HepG2 (cell line): ENCODE measurements around the gene SMAD2. TPM values are rescaled to one million over a fixed set of nuclear protein-coding genes. Genes with fewer than 3 reads are reported as not detected.
A peak's percentile ranks its signal among the peaks of the same experiment; 100 is the strongest.

Experiments used
- BCL6 ChIP-seq: IDR thresholded peaks from 2 replicates; pipeline ENCODE4 v1.6.1; 2016; ENCODE audit warnings: missing genetic modification reagents, missing compliant biosample characterization
- CENPT ChIP-seq: sonication (generic); formaldehyde crosslinking; IDR thresholded peaks from 2 replicates; pipeline ENCODE4 v1.8.0; 2022; ENCODE audit warnings: low read depth, mild to moderate bottlenecking, moderate library complexity, missing genetic modification reagents
- DBP ChIP-seq: sonication (generic); formaldehyde crosslinking; IDR thresholded peaks from 2 replicates; pipeline ENCODE4 v1.4.0; 2020; ENCODE audit warnings: missing genetic modification reagents; ENCODE audit errors: not compliant biosample characterization
- ETS1 ChIP-seq: sonication (generic); formaldehyde crosslinking; IDR thresholded peaks from 2 replicates; pipeline ENCODE4 v1.4.0; 2020; ENCODE audit warnings: missing genetic modification reagents
- EZH2 ChIP-seq: conservative IDR thresholded peaks from 2 replicates; pipeline ENCODE4 v1.6.1; 2012; ENCODE audit warnings: mild to moderate bottlenecking, low read depth, low read length, moderate library complexity
- IKZF4 ChIP-seq: sonication (generic); formaldehyde crosslinking; IDR thresholded peaks from 2 replicates; pipeline ENCODE4 v1.5.1; 2020; ENCODE audit warnings: borderline replicate concordance, mild to moderate bottlenecking, low read depth, missing genetic modification reagents; ENCODE audit errors: not compliant biosample characterization
- KMT2A ChIP-seq: sonication (generic); formaldehyde crosslinking; IDR thresholded peaks from 2 replicates; pipeline ENCODE4 v1.4.0; 2020; ENCODE audit warnings: missing genetic modification reagents
- MYNN ChIP-seq: sonication (generic); formaldehyde crosslinking; IDR thresholded peaks from 2 replicates; pipeline ENCODE4 v1.4.0; 2020; ENCODE audit warnings: mild to moderate bottlenecking, low read depth, missing genetic modification reagents
- NFATC3 ChIP-seq: sonication (generic); formaldehyde crosslinking; IDR thresholded peaks from 2 replicates; pipeline ENCODE4 v1.5.1; 2020; ENCODE audit warnings: mild to moderate bottlenecking, missing genetic modification reagents
- RBM22 ChIP-seq: fragments of 200-400 bp; formaldehyde crosslinking; optimal IDR thresholded peaks from 2 replicates; pipeline ENCODE3; 2017; ENCODE audit warnings: mild to moderate bottlenecking, low read length, moderate library complexity
- THAP9 ChIP-seq: sonication (generic); formaldehyde crosslinking; IDR thresholded peaks from 2 replicates; pipeline ENCODE4; 2020; ENCODE audit warnings: missing genetic modification reagents, mild to moderate bottlenecking, borderline replicate concordance
- TRAFD1 ChIP-seq: sonication (generic); formaldehyde crosslinking; IDR thresholded peaks from 2 replicates; pipeline ENCODE4 v1.5.1; 2020; ENCODE audit warnings: missing genetic modification reagents, mild to moderate bottlenecking, borderline replicate concordance
- ZFP91 ChIP-seq: sonication (generic); formaldehyde crosslinking; IDR thresholded peaks from 2 replicates; pipeline ENCODE4 v1.9.0; 2022; ENCODE audit warnings: missing genetic modification reagents, mild to moderate bottlenecking, borderline replicate concordance
- ZMYM4 ChIP-seq: sonication (generic); formaldehyde crosslinking; IDR thresholded peaks from 2 replicates; pipeline ENCODE4 v1.8.1; 2023; ENCODE audit warnings: mild to moderate bottlenecking, missing genetic modification reagents
- ZNF383 ChIP-seq: sonication (generic); formaldehyde crosslinking; IDR thresholded peaks from 2 replicates; pipeline ENCODE4 v1.4.0; 2020; ENCODE audit warnings: missing genetic modification reagents, mild to moderate bottlenecking, borderline replicate concordance
- ZNF460 ChIP-seq: sonication (generic); formaldehyde crosslinking; IDR thresholded peaks from 2 replicates; pipeline ENCODE4 v1.5.1; 2020; ENCODE audit warnings: missing genetic modification reagents, mild to moderate bottlenecking, borderline replicate concordance
- ZNF556 ChIP-seq: sonication (generic); formaldehyde crosslinking; IDR thresholded peaks from 2 replicates; pipeline ENCODE4 v1.4.0; 2020; ENCODE audit warnings: mild to moderate bottlenecking, missing genetic modification reagents, borderline replicate concordance
- ZNF740 ChIP-seq: sonication (generic); formaldehyde crosslinking; IDR thresholded peaks from 2 replicates; pipeline ENCODE4 v1.4.0; 2020; ENCODE audit warnings: missing genetic modification reagents
- ZNF879 ChIP-seq: sonication (generic); formaldehyde crosslinking; IDR thresholded peaks from 2 replicates; pipeline ENCODE4 v1.8.1; 2023; ENCODE audit warnings: missing genetic modification reagents
- polyA plus RNA-seq, 8 experiments: library from polyadenylated mRNA; depleted of rRNA in 3 of 8; stranded (reverse) in 7 of 8; unstranded in 1 of 8; fragments of >200 nt; fragmentation: Illumina TruSeq in 4 of 8; extraction: Trizol in 4 of 8; gene quantifications; 2 replicates each; pipeline versions ENCODE4 v1.2.1 to v1.2.3, GENCODE V29; 2011 to 2016; ENCODE audit warnings: low read depth in 4 of 8, missing spikeins in 1 of 8, mixed read lengths in 1 of 8; ENCODE audit not compliant: insufficient read depth in 1 of 8
- total RNA-seq, 5 experiments: library from RNA; depleted of rRNA; stranded (reverse); fragments of >200 nt; fragmentation: Illumina TruSeq; extraction: Trizol; gene quantifications; 2 replicates each; pipeline ENCODE4 v1.2.3, GENCODE V29; 2016; ENCODE audit warnings: low read depth in 1 of 5

The SMAD2 gene
- total and polyA plus RNA-seq, 2 of the 13 experiments (the other 11 are each of a cell fraction or from before 2014, with no cell fraction given) = 40.2 to 96.2 TPM

- no peak for TF ChIP-seq ZNF556 (CRISPR knock-in tag)
- peak; percentile 90 for TF ChIP-seq ZFP91 (CRISPR knock-in tag)
- peak; percentile 75 for TF ChIP-seq ZMYM4 (CRISPR knock-in tag)
- TF ChIP-seq MYNN = no peak
- TF ChIP-seq ETS1 (CRISPR knock-in tag) = 0 out of 2 replicates have a peak, but pooled peaks have one; percentile 55
- no peak for TF ChIP-seq BCL6 (CRISPR knock-in tag)
- TF ChIP-seq RBM22 = no peak
- no peak for TF ChIP-seq EZH2
- TF ChIP-seq ZNF879 (CRISPR knock-in tag) = peak; percentile 89; the same call in 1 of the 2 replicates
- TF ChIP-seq NFATC3 (CRISPR knock-in tag) = 0 out of 2 replicates have a peak, but pooled peaks have one; percentile 74
- TF ChIP-seq KMT2A (CRISPR knock-in tag) = peak; percentile 77
- TF ChIP-seq THAP9 (CRISPR knock-in tag) = peak; percentile 78; the same call in 1 of the 2 replicates
- TF ChIP-seq ZNF740 = peak; percentile 76
- TF ChIP-seq DBP (CRISPR knock-in tag) = peak; percentile 35
- no peak for TF ChIP-seq CENPT (CRISPR knock-in tag)
- TF ChIP-seq TRAFD1 (CRISPR knock-in tag) = no peak
- TF ChIP-seq IKZF4 (CRISPR knock-in tag) = peak; percentile 95
- no peak; the same call in 1 of the 2 replicates for TF ChIP-seq ZNF460 (CRISPR knock-in tag)
- no peak for TF ChIP-seq ZNF383 (CRISPR knock-in tag)
These were observed 665 bp upstream of the SMAD2 start (continued) for GRCh38 chr18:47930931-47931717.
